PC-3 (cell line): ENCODE data around the gene TSPAN33. TPM values are rescaled to one million over a fixed set of nuclear protein-coding genes. Genes with fewer than 3 reads are reported as not detected.

ENCODE experiments used
- ATAC-seq: fragments of 200-7000 bp; cut with Tn5 transposase; 2 replicates; pipeline ENCODE4 v1.9.1; 2020; ENCODE audit warnings: mild to moderate bottlenecking, moderate library complexity
- BruUV-seq: library from RNA; stranded (reverse); fragments of 400-500 nt; replicated peaks from 2 replicates; lab custom pipeline; 2021; lab: Mats Ljungman, UMichigan
- CTCF ChIA-PET: fragments of 300-600 bp; sonication (Branson Sonifier 250); formaldehyde crosslinking; loops from one replicate; lab custom pipeline; 2022; ENCODE audit warnings: antibody characterized with exemption; lab: Charles Lee
- POLR2A ChIA-PET: fragments of 300-600 bp; sonication (Branson Sonifier 250); formaldehyde crosslinking; loops from one replicate; lab custom pipeline; 2022; ENCODE audit warnings: antibody characterized with exemption; ENCODE audit not compliant: unreplicated experiment; lab: Charles Lee
- DNase-seq: peaks from one replicate; pipeline ENCODE4 v3.0.0-alpha.2; 2015
- H2AFZ ChIP-seq: fragments of 300-600 bp; sonication (generic); 2 replicates; pipeline ENCODE4 v1.6.0; 2016; ENCODE audit warnings: antibody characterized with exemption, low read length
- H3F3A ChIP-seq: fragments of 300-600 bp; sonication (generic); one replicate; pipeline ENCODE4 v1.6.0; 2017; ENCODE audit warnings: antibody characterized with exemption, low read length, control low read depth, mild to moderate bottlenecking; ENCODE audit not compliant: unreplicated experiment
- H3K27ac ChIP-seq: fragments of 300-600 bp; sonication (generic); 2 replicates; pipeline ENCODE4 v1.5.1; 2016; ENCODE audit warnings: mild to moderate bottlenecking, low read length
- H3K27me3 ChIP-seq: fragments of 300-600 bp; sonication (generic); 2 replicates; pipeline ENCODE4 v1.6.1; 2016; ENCODE audit warnings: low read length, mixed read lengths
- H3K36me3 ChIP-seq: fragments of 300-600 bp; sonication (generic); 2 replicates; pipeline ENCODE4 v1.6.1; 2016; ENCODE audit warnings: low read depth, mixed run types, low read length, mixed read lengths
- H3K4me1 ChIP-seq: fragments of 300-600 bp; sonication (generic); 2 replicates; pipeline ENCODE4 v1.5.1; 2016; ENCODE audit warnings: low read length; ENCODE audit not compliant: insufficient read depth
- H3K4me2 ChIP-seq: fragments of 300-600 bp; sonication (generic); 2 replicates; pipeline ENCODE4 v1.6.0; 2016; ENCODE audit warnings: low read length
- H3K4me3 ChIP-seq: fragments of 300-600 bp; sonication (generic); 2 replicates; pipeline ENCODE4 v1.5.1; 2016; ENCODE audit warnings: mild to moderate bottlenecking, low read length, mixed read lengths
- H3K79me2 ChIP-seq: fragments of 300-600 bp; sonication (generic); 2 replicates; pipeline ENCODE4 v1.6.1; 2017; ENCODE audit warnings: low read length, mixed read lengths
- H3K9ac ChIP-seq: fragments of 300-600 bp; sonication (generic); 2 replicates; pipeline ENCODE4 v1.6.0; 2016; ENCODE audit warnings: mild to moderate bottlenecking, low read length
- H3K9me2 ChIP-seq: fragments of 300-600 bp; sonication (generic); replicated peaks from 2 replicates; pipeline ENCODE4 v1.6.1; 2016; ENCODE audit warnings: mixed run types, low read length, mixed read lengths
- H3K9me3 ChIP-seq: fragments of 300-600 bp; sonication (generic); 2 replicates; pipeline ENCODE4 v1.6.1; 2016; ENCODE audit warnings: low read length, mixed read lengths
- H4K20me1 ChIP-seq: fragments of 300-600 bp; sonication (generic); 2 replicates; pipeline ENCODE4 v1.6.1; 2016; ENCODE audit warnings: low read length, mixed read lengths
- CTCF ChIP-seq: fragments of 300-600 bp; sonication (generic); conservative IDR thresholded peaks from 2 replicates; pipeline ENCODE4 v1.5.1; 2017; ENCODE audit warnings: antibody characterized with exemption, low read depth, mild to moderate bottlenecking, low read length
- EZH2 ChIP-seq: fragments of 300-600 bp; sonication (generic); IDR thresholded peaks from one replicate; pipeline ENCODE4 v1.6.1; 2017; ENCODE audit warnings: antibody characterized with exemption, mild to moderate bottlenecking, low read length; ENCODE audit not compliant: unreplicated experiment
- EZH2phosphoT487 ChIP-seq: fragments of 300-600 bp; sonication (generic); IDR thresholded peaks from 2 replicates; pipeline ENCODE4 v1.6.1; 2018; ENCODE audit warnings: mild to moderate bottlenecking, antibody characterized with exemption, low read length, borderline replicate concordance
- intact Hi-C: fragments of 100-400 bp; cut with micrococcal nuclease; formaldehyde crosslinking; loops from 2 replicates; pipeline ENCODE4 v1.9.0; 2023
- total RNA-seq: library from RNA; depleted of rRNA; stranded (reverse); fragments of >200 nt; gene quantifications from 2 replicates; pipeline ENCODE4 v1.2.3, GENCODE V29; 2014

Gene TSPAN33
- total RNA-seq, 1 experiment from 2014 or later, result 23.7 TPM

DNA sequence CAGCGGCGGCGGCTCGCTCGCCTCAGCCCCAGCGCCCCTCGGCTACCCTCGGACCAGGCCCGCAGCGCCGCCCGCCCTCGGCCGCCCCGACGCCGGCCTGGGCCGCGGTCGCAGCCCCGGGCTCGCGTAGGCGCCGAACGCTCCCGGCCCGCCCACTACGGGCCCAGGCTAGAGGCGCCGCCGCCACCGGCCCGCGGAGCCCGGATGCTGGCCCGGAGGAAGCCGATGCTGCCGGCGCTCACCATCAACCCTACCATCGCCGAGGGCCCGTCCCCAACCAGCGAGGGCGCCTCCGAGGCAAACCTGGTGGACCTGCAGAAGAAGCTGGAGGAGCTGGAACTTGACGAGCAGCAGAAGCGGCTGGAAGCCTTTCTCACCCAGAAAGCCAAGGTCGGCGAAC, 18.2 kb upstream of the TSPAN33 start:
- intact Hi-C loops, result no loop called here
- H3K9me2 ChIP-seq, result no peaks in the 10 kb centered on the region

DNA sequence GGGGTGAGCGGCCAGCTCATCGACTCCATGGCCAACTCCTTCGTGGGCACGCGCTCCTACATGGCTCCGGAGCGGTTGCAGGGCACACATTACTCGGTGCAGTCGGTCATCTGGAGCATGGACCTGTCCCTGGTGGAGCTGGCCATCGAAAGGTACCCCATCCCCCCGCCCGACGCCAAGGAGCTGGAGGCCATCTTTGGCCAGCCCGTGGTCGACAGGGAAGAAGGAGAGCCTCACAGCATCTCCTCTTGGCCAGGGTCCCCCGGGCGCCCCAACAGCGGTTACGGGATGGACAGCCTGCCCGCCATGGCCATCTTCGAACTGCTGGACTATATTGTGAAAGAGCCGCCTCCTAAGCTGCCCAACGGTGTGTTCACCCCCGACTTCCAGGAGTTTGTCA, 17.4 kb upstream of the TSPAN33 start:
- H3F3A ChIP-seq, result no peaks in the 10 kb centered on the region
- H3K79me2 ChIP-seq, result no peaks in the 10 kb centered on the region
- CTCF ChIA-PET, result no interaction called here
- no peaks in the 10 kb centered on the region for H3K9me2 ChIP-seq
- no peaks in the 10 kb centered on the region for H3K9me3 ChIP-seq
- no peaks in the 10 kb centered on the region for H3K36me3 ChIP-seq
- POLR2A ChIA-PET, result no interaction called here
- DNase-seq (no peak), ATAC-seq (no peak)
- intact Hi-C loops, result no loop called here
- no peak overlapping the region for H2AFZ ChIP-seq
- no peaks in the 10 kb centered on the region for H3K27me3 ChIP-seq
- no peak overlapping the region for H3K4me3 ChIP-seq
- H3K27ac ChIP-seq, result no peak overlapping the region
- TF ChIP-seq EZH2phosphoT487 (no peak), EZH2 (no peak), CTCF (no peak)
- no TSS peak for BruUV-seq
- no peak overlapping the region for H3K4me2 ChIP-seq
- H3K4me1 ChIP-seq, result no peaks in the 10 kb centered on the region
- no peaks in the 10 kb centered on the region for H4K20me1 ChIP-seq
- no peak overlapping the region for H3K9ac ChIP-seq

More for the DNA sequence above, 18.2 kb upstream of the TSPAN33 start:
- ChIA-PET POLR2A (no interaction called here), CTCF (no interaction called here)
- H3K9ac ChIP-seq, result no peak overlapping the region
- no peaks in the 10 kb centered on the region for H3K36me3 ChIP-seq
- no peaks in the 10 kb centered on the region for H3K79me2 ChIP-seq
- H3K27ac ChIP-seq, result no peak overlapping the region
- H3F3A ChIP-seq, result no peaks in the 10 kb centered on the region
- no peak overlapping the region for H2AFZ ChIP-seq
- BruUV-seq, result no TSS peak
- H3K9me3 ChIP-seq, result no peaks in the 10 kb centered on the region
- TF ChIP-seq EZH2 (no peak), EZH2phosphoT487 (no peak), CTCF (no peak)
- no peak for ATAC-seq
- no peak for DNase-seq
- H3K27me3 ChIP-seq, result no peaks in the 10 kb centered on the region
- H4K20me1 ChIP-seq, result no peaks in the 10 kb centered on the region
- no peak overlapping the region for H3K4me2 ChIP-seq
- no peak overlapping the region for H3K4me3 ChIP-seq
- H3K4me1 ChIP-seq, result no peaks in the 10 kb centered on the region

- no peak for TF ChIP-seq EZH2
- intact Hi-C loops, result no loop called here
- Histone ChIP-seq H3K9me2 (no peaks in the 10 kb centered on the region), H4K20me1 (no peaks in the 10 kb centered on the region), H3K4me1 (no peaks in the 10 kb centered on the region), H3K79me2 (no peaks in the 10 kb centered on the region), H3K27me3 (no peaks in the 10 kb centered on the region), H3K4me2 (no peak overlapping the region), H3K9me3 (no peaks in the 10 kb centered on the region), H3K4me3 (no peak overlapping the region), H3K9ac (no peak overlapping the region), H3K36me3 (no peaks in the 10 kb centered on the region), H3F3A (no peaks in the 10 kb centered on the region), H3K27ac (no peak overlapping the region), H2AFZ (no peak overlapping the region)
- CTCF ChIA-PET, result no interaction called here
- ATAC-seq, result no peak
- POLR2A ChIA-PET, result no interaction called here
- DNase-seq, result no peak
- BruUV-seq, result no TSS peak
These were observed 16.9 kb upstream of the TSPAN33 start for GRCh38 chr7:129127601-129128000.
